ENCODE data around the gene MORN2.

MORN2 gene

GRCh38 chr2:38892819-38893218, 17.0 kb downstream of the MORN2 start:
- no peak for DNase-seq

GRCh38 chr2:38898256-38898655, 22.5 kb downstream of the MORN2 start:
- no peak for DNase-seq

- no peak for DNase-seq
Measured at GRCh38 chr2:38900726-38901125, 24.9 kb downstream of the MORN2 start.

GRCh38 chr2:38905251-38905650, 29.5 kb downstream of the MORN2 start:
- no peak for DNase-seq

GRCh38 chr2:38907242-38907641, 31.5 kb downstream of the MORN2 start:
- no peak for DNase-seq

- no peak for DNase-seq
Measured at GRCh38 chr2:38907743-38908562, 32.2 kb downstream of the MORN2 start.

GRCh38 chr2:38909872-38910271, 34.1 kb downstream of the MORN2 start:
- DNase-seq = no peak

- no peak for DNase-seq
Measured at GRCh38 chr2:38911191-38911590, 35.4 kb downstream of the MORN2 start.

- DNase-seq = no peak
Measured at GRCh38 chr2:38912619-38913018, 36.8 kb downstream of the MORN2 start.

- no peak for DNase-seq
Measured at GRCh38 chr2:38922389-38922788, 46.6 kb downstream of the MORN2 start.

GRCh38 chr2:38922902-38923301, 47.1 kb downstream of the MORN2 start:
- DNase-seq = no peak

- no peak for DNase-seq
Measured at GRCh38 chr2:38925982-38926381, 50.2 kb downstream of the MORN2 start.

- no peak for DNase-seq
Measured at GRCh38 chr2:38930600-38930999, 54.8 kb downstream of the MORN2 start.
